Measurements from ENCODE around the gene NQO1. TPM values are rescaled to one million over a fixed set of nuclear protein-coding genes. Genes with fewer than 3 reads are reported as not detected.

The NQO1 gene
- total and polyA plus RNA-seq, 2 of the 13 experiments (the other 11 are each of a cell fraction or from before 2014, with no cell fraction given): 464 to 1,060 TPM

DNA sequence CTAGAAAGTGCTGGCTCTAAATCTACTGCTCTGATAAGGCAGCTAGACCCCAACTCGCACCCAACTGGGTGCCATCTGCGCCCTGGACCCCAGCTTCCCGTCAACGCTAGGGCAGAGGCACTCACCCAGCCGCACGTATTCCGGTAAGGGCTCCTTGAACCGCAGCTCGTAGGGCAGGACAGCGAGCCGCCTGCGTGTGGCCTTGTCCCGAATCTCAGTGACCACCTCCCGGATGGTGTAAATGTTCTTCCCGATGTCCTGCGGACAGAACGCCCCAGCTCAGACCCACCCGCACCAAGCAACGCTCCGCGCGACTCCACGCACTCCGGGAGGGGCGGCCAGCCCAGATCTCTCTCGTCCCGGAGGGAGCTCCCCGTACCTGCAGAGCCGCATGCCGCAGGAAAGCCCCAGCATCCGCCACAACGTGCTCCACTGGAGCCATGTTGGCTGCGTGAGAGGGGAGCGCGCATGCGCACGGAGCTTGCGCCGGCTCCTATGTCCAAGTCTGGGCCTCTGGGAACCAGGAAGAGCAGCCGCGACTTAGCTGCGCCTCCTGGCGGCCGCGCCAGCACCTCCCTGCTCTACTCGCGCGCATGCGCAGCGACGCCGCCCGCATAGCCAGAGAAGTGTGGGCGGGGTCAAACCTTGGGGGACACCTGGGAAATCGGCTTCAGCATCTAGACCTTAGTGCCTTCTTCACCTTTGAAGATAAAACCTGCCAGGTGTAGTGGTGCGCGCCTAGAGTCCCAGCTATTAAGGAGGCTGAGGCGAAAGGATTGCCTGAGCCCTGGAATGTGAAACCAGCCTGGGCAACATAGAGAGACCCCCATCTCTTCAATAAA, 28.3 kb upstream of the NQO1 start, which contains the start of gene NOB1 (continued):
- TF ChIP-seq DR1 (CRISPR knock-in tag; IDR thresholded peaks at IDR 0.05): 0 out of 2 replicates have a peak, but pooled peaks have one; percentile 46
- peak; percentile 99 for TF ChIP-seq ZNF598 (CRISPR knock-in tag; IDR thresholded peaks at IDR 0.05; ENCODE audit: borderline replicate concordance)
- TF ChIP-seq ZNF496 (CRISPR knock-in tag; IDR thresholded peaks at IDR 0.05; ENCODE audit: insufficient replicate concordance): no peak
- TF ChIP-seq, protein P1, sequence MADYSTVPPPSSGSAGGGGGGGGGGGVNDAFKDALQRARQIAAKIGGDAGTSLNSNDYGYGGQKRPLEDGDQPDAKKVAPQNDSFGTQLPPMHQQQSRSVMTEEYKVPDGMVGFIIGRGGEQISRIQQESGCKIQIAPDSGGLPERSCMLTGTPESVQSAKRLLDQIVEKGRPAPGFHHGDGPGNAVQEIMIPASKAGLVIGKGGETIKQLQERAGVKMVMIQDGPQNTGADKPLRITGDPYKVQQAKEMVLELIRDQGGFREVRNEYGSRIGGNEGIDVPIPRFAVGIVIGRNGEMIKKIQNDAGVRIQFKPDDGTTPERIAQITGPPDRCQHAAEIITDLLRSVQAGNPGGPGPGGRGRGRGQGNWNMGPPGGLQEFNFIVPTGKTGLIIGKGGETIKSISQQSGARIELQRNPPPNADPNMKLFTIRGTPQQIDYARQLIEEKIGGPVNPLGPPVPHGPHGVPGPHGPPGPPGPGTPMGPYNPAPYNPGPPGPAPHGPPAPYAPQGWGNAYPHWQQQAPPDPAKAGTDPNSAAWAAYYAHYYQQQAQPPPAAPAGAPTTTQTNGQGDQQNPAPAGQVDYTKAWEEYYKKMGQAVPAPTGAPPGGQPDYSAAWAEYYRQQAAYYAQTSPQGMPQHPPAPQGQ (CRISPR knock-in tag; IDR thresholded peaks at IDR 0.05; ENCODE audit: borderline replicate concordance): peak; percentile 90; the same call in 1 of the 2 replicates
- TF ChIP-seq SRY (CRISPR knock-in tag; IDR thresholded peaks at IDR 0.05): peak; percentile 85
- peak; percentile 66; the same call in 1 of the 2 replicates for TF ChIP-seq ZMYM2 (CRISPR knock-in tag; IDR thresholded peaks at IDR 0.05)
- peak; percentile 42; the same call in 1 of the 2 replicates for TF ChIP-seq JDP2 (CRISPR knock-in tag; IDR thresholded peaks at IDR 0.05; ENCODE audit: borderline replicate concordance)
- TF ChIP-seq TARDBP (CRISPR knock-in tag; IDR thresholded peaks at IDR 0.05): peak; percentile 94
- TF ChIP-seq NR0B2 (CRISPR knock-in tag; IDR thresholded peaks at IDR 0.05): peak; percentile 83
- TF ChIP-seq ATF7-NPFF (CRISPR knock-in tag; IDR thresholded peaks at IDR 0.05; ENCODE audit: low read depth): peak; percentile 93
- TF ChIP-seq ARID4A (CRISPR knock-in tag; IDR thresholded peaks at IDR 0.05; ENCODE audit: borderline replicate concordance): peak; percentile 97
- TF ChIP-seq ATM (IDR thresholded peaks at IDR 0.05; ENCODE audit: borderline replicate concordance): no peak
- TF ChIP-seq IRF9 (CRISPR knock-in tag; IDR thresholded peaks at IDR 0.05; ENCODE audit: borderline replicate concordance): peak; percentile 94; the same call in 1 of the 2 replicates
- peak; percentile 100 for TF ChIP-seq RAD21 (CRISPR knock-in tag; IDR thresholded peaks at IDR 0.05)

Measured in HepG2 (cell line).